Large intestine (tissue), 3 donors: ENCODE data around the gene NSD2. TPM values are rescaled to one million over a fixed set of nuclear protein-coding genes. Genes with fewer than 3 reads are reported as not detected.
"Not testable (repeated sequence)": the region's sequence is repeated elsewhere in the genome, so short reads cannot be mapped to it uniquely, and the experiment has no call there.

ENCODE experiments used
- DNase-seq, 2 donors: peaks; one replicate each; pipeline versions ENCODE4 v3.0.0 to v3.0.0-alpha.2; 2013
- H3K27ac ChIP-seq: one replicate; pipeline ENCODE4 v1.5.1; 2013; ENCODE audit warnings: low read length
- H3K27me3 ChIP-seq: 2 replicates; pipeline ENCODE4 v1.6.1; 2013; ENCODE audit warnings: low read length; ENCODE audit not compliant: control insufficient read depth, insufficient read depth
- H3K36me3 ChIP-seq: 2 replicates; pipeline ENCODE4 v1.6.1; 2013; ENCODE audit warnings: low read length; ENCODE audit not compliant: control insufficient read depth, insufficient read depth
- H3K4me1 ChIP-seq: one replicate; pipeline ENCODE4 v1.6.1; 2013; ENCODE audit warnings: low read length; ENCODE audit not compliant: control insufficient read depth, insufficient read depth
- H3K4me3 ChIP-seq: one replicate; pipeline ENCODE4 v1.5.1; 2013; ENCODE audit warnings: low read length
- H3K9me3 ChIP-seq: one replicate; pipeline ENCODE4 v1.6.1; 2013; ENCODE audit warnings: mild to moderate bottlenecking, low read depth, low read length, moderate library complexity; ENCODE audit not compliant: control insufficient read depth
- WGBS: methylation state at CpG from one replicate; pipeline ENCODE4 v1.1.5; 2013; ENCODE audit warnings: low lambda C conversion rate; ENCODE audit not compliant: insufficient coverage; 5-methylcytosine and 5-hydroxymethylcytosine counted together
- polyA plus RNA-seq: library from polyadenylated mRNA; unstranded; fragments of 120-200 nt; gene quantifications from one replicate; pipeline ENCODE4 v1.2.1, GENCODE V29; 2013

Gene NSD2
- polyA plus RNA-seq, 1 donor = 49.6 TPM

DNA sequence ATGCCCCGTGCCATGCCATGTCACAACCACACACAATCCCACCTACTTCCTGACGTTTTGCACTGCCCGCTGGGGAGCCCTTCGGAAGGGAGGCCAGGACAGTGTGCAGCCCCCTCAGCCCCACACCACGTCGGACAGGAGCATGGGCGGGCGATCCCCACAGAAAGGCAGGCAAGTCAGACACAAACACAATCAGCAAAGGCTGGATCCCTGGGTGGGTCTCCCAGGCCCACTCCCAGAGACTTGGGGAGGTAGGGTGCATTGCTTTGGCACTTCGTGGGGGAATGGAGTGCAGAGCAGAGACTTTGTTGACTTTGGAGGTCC, 29.3 kb upstream of the NSD2 start:
- no CpG with 5 or more reads among the region's 9 CpGs for WGBS

DNA sequence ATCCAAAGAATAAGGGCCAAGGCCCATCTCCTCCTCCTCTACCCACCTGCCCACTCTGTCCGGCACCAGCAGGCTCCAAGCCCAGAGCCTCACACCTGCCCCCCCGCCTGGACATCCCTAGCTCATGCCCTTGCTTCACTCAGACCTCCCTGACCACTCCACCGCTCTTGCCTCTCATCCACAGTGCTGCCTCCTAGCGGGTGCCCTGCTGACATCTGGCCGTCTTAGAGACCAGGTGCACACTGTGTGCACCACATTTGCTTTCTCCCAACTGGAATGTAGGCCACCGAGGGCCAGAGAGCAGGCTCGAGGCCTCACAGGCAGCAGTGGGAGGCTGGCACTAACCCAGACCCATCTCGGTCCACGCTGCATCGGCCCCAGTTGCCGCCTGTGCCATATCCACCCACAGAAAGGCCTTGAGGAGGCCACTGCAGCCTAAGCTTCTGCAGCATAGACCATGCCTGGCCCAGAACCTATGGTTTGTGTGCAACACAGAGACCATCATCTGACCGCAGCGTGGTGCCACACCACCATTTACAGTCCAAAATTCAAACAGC, 28.8 kb upstream of the NSD2 start:
- no peaks in the 10 kb centered on the region for H3K27me3 ChIP-seq
- no peak overlapping the region for H3K4me3 ChIP-seq
- H3K9me3 ChIP-seq = no peaks in the 10 kb centered on the region
- H3K4me1 ChIP-seq = no peaks in the 10 kb centered on the region
- WGBS = 73% methylated on average over 2 of the region's 13 CpGs
- no peak for DNase-seq
- no peak overlapping the region for H3K27ac ChIP-seq
- H3K36me3 ChIP-seq = peaks cover 67% of the 10 kb centered on the region

More for the DNA sequence above, 29.3 kb upstream of the NSD2 start:
- H3K36me3 ChIP-seq = peaks cover 69% of the 10 kb centered on the region
- H3K27ac ChIP-seq = no peak overlapping the region
- DNase-seq = no peak
- no peaks in the 10 kb centered on the region for H3K27me3 ChIP-seq
- H3K4me1 ChIP-seq = no peaks in the 10 kb centered on the region
- no peak overlapping the region for H3K4me3 ChIP-seq
- no peaks in the 10 kb centered on the region for H3K9me3 ChIP-seq

DNA sequence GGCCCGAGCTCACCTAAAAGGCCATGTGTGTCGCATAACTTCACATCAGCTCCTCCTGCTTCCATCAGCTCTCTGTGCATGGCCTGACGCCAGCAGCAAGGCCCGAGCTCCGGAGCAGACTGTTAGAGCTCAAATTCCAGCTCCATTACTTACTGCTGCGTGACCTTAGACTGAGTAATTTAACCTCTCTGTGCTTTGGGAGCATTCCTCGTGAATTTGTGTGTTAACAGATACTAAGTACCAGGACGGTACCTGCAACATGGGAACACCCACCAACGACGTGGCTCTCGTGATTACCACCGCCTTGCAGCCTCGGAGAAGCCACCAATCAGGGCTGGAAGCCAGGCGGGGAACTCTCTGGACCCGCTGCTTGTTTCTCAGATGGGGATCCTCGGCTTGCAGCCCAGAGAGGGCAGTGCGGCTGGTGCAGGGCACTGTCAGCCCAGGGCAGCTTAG, 28.2 kb upstream of the NSD2 start:
- H3K36me3 ChIP-seq = peaks cover 63% of the 10 kb centered on the region
- WGBS = no CpG with 5 or more reads among the region's 17 CpGs
- no peak overlapping the region for H3K27ac ChIP-seq

DNA sequence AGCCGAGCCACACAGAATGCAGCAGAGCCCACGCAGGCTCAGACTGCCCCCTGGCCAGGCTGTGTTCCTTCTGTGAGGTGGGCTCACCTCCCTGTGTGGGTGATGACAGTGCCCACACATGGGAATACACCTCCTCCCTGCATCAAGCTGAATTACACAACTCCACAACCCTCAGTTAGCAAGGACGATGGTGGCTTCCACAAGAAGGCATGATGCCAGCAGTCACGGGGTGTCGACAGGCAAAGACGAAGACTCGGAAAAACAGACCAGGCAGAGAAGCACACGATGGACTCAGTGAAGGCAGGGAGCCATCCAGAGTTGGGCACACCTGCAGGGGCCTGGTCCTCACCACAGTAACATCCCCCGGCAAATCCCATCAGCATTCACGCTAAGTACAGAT, 27.3 kb upstream of the NSD2 start:
- H3K4me3 ChIP-seq = no peak overlapping the region
- no peak for DNase-seq
- no peak overlapping the region for H3K27ac ChIP-seq
- no peaks in the 10 kb centered on the region for H3K9me3 ChIP-seq
- no peaks in the 10 kb centered on the region for H3K27me3 ChIP-seq
- WGBS = no CpG with 5 or more reads among the region's 10 CpGs
- peaks cover 59% of the 10 kb centered on the region for H3K36me3 ChIP-seq
- no peaks in the 10 kb centered on the region for H3K4me1 ChIP-seq

More for the DNA sequence above, 28.2 kb upstream of the NSD2 start:
- no peak overlapping the region for H3K4me3 ChIP-seq
- H3K27me3 ChIP-seq = no peaks in the 10 kb centered on the region
- no peaks in the 10 kb centered on the region for H3K4me1 ChIP-seq
- H3K9me3 ChIP-seq = no peaks in the 10 kb centered on the region
- DNase-seq = no peak

DNA sequence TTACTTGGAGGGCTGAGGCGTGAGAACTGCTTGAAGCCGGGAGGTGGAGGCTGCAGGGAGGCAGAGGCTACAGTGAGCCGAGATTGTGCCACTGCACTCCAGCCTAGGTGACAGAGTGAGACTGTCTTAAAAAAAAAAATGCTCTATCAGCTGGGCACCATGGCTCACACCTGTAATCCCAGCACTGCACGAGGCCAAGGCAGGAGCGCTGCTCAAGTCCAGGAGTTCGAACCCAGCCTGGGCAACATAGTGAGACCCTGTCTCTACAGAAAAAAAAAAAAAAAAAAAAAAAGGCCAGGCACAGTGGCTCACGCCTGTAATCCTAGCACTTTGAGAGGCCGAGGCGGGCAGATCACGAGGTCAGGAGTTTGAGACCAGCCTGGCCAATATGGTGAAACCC, 26.6 kb upstream of the NSD2 start:
- not testable (repeated sequence) for H3K27ac ChIP-seq, H3K4me3 ChIP-seq, H3K27me3 ChIP-seq, H3K9me3 ChIP-seq, H3K4me1 ChIP-seq, DNase-seq
- H3K36me3 ChIP-seq = peaks cover 51% of the 10 kb centered on the region
- no CpG with 5 or more reads among the region's 10 CpGs for WGBS

DNA sequence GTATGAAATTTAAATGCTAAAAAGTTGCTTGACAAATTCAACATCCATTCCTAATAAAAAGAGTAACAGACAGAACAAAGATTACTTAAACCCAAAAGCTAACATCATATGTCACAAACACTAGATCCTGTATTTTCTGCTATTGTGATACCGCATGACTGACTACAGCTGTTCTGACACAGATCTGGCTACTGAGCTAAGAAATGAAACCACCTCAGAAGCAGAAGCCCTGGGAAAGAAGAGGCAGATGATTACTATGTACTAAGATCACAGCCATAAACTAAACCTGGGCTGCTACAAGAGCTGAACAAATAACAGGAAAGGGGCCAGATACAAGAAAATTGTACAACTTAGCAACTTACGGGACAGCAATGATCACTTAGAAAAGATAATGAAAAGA, 24.6 kb upstream of the NSD2 start:
- WGBS = 75% methylated on average over 1 of the region's 2 CpGs
- H3K4me3 ChIP-seq = no peak overlapping the region
- no peak for DNase-seq
- no peaks in the 10 kb centered on the region for H3K9me3 ChIP-seq
- no peak overlapping the region for H3K27ac ChIP-seq
- H3K36me3 ChIP-seq = peaks cover 36% of the 10 kb centered on the region
- peaks cover under 1% of the 10 kb centered on the region for H3K4me1 ChIP-seq
- H3K27me3 ChIP-seq = no peaks in the 10 kb centered on the region

DNA sequence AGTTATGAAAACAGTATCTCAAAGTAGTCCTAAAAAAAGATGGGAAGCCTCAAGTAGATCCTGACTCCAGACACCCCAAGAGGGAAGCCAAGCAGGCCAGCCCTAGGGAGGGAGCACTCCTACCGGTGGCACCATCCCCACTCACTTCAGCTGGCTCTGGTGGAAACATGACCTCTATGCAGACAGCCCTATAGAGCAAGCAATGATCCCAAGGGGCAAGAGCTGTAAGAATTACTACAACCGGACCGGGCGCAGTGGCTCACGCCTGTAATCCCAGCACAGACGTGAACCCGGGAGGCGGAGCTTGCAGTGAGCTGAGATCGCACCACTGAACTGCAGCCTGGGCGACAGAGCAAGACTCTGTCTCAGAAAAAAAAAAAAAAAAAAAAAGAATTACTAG, 20.9 kb upstream of the NSD2 start:
- Histone ChIP-seq H3K4me3 (no peak overlapping the region), H3K4me1 (peaks cover 15% of the 10 kb centered on the region), H3K27ac (peak overlapping the region; percentile 77), H3K27me3 (no peaks in the 10 kb centered on the region), H3K36me3 (peaks cover 12% of the 10 kb centered on the region), H3K9me3 (no peaks in the 10 kb centered on the region)
- DNase-seq = no peak
- WGBS = no CpG with 5 or more reads among the region's 10 CpGs

DNA sequence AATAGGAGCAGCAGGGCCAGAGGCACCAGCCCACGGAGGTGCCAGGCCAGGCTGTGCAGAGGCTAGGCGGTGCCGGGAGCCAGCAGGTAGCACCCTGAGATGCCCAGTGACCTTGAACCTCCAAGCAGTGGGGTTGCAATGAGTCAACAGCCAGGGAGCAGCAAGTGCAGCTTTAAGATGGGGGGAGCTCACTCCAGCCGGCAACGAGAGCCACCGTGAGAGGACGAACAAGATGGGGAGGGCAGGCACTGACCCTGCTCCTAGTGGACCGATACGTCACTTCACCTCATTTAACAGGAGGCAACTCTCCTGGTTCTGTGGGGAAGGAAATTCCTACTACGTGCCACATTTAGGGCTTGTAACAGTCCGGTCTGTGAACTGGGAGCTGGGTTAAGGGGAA, 20.0 kb upstream of the NSD2 start:
- no peak overlapping the region for H3K4me3 ChIP-seq
- H3K4me1 ChIP-seq = peaks cover 15% of the 10 kb centered on the region
- no peak for DNase-seq
- H3K27me3 ChIP-seq = no peaks in the 10 kb centered on the region
- peaks cover 7% of the 10 kb centered on the region for H3K36me3 ChIP-seq
- no CpG with 5 or more reads among the region's 11 CpGs for WGBS
- no peaks in the 10 kb centered on the region for H3K9me3 ChIP-seq
- no peak overlapping the region for H3K27ac ChIP-seq

DNA sequence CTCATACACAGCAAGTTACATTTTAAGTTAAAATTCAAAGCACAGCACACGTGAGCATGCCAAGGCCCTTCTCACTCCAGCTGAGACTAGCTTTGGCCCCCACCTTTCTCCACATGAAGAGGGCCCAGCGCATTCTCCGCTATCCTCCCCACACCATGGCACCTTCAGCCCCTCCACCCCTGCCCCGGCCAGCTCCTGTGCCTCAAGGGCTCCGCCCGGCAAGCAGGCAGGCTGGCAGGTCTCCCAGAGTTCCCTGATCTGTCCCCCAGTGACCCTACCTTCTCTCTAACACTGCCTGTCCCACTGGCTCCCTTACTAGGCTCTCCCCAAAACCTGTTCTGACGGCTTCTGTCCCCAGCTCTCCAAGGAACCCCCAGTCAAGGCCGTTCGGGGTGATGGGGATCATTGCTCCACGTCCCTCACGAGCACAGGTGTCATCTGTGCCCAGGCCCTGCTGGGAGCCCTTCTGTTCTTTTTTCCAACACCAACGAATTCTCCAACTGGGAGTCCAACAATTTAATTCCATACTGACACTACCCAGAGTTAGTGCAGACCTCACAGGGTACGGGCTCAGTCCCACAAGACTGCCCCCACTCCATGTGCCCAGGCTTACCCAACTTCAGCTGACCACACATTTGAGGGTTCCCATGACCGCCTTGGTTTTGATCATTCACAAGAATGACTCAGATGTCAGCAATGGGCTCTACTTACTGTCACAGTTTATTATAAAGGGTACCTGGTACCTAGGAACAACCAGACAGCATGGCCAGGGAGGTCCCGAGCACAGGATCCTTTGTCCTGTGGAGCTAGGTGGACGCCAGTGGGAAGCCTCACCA, 19.4 kb upstream of the NSD2 start:
- 80% methylated on average over 1 of the region's 16 CpGs for WGBS

DNA sequence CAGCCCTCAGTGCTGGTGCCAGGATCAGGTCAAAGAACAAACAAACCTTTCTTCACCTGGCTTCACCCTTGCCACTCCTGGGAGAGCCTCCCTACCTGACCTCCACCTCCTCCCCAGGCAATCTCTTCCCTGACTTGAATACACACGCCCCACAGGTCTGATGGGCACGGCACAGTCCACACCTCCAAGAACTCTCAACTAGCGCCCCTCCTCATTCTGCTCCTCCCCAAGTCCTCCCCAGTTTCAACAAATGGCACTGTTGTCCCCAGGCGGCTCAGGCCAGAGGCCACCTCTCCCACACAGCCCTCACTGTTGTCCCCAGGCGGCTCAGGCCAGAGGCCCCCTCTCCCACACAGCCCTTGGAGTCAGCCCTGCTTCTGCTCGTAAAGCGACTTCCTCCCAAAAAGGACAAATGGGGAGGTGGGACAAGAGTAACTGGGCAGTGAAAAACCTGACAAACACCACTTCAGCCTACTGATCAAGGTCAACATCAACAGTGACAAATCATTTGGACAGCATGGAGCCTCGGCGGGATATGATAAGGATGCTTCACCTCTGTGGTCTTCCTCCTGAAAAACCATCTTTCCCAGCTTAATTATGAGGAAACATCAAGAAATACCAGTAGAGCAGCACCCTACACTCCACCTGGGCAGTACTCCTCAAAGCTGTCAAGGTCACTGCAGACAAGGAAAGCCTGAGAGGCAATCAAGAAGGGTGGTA, 18.1 kb upstream of the NSD2 start:
- no peak overlapping the region for H3K27ac ChIP-seq
- H3K9me3 ChIP-seq = no peaks in the 10 kb centered on the region
- H3K4me1 ChIP-seq = peaks cover 23% of the 10 kb centered on the region
- WGBS = no CpG with 5 or more reads among the region's 9 CpGs
- no peak for DNase-seq
- H3K4me3 ChIP-seq = no peak overlapping the region
- H3K36me3 ChIP-seq = no peaks in the 10 kb centered on the region
- no peaks in the 10 kb centered on the region for H3K27me3 ChIP-seq

More for the DNA sequence above, 19.4 kb upstream of the NSD2 start:
- Histone ChIP-seq H3K9me3 (no peaks in the 10 kb centered on the region), H3K36me3 (peaks cover 3% of the 10 kb centered on the region), H3K27ac (no peak overlapping the region), H3K4me1 (peaks cover 15% of the 10 kb centered on the region), H3K27me3 (no peaks in the 10 kb centered on the region), H3K4me3 (no peak overlapping the region)
- no peak for DNase-seq
